H1 (cell line): ENCODE measurements around the gene MMADHC. TPM values are rescaled to one million over a fixed set of nuclear protein-coding genes. Genes with fewer than 3 reads are reported as not detected.
A peak's percentile ranks its signal among the peaks of the same experiment; 100 is the strongest.

ENCODE experiments used
- CTCF ChIA-PET: fragments of 300-600 bp; sonication (Branson Sonifier 250); formaldehyde crosslinking; loops from one replicate; lab custom pipeline; 2021; ENCODE audit not compliant: partially characterized antibody; lab: Charles Lee
- POLR2A ChIA-PET: fragments of 300-600 bp; sonication (Branson Sonifier 250); formaldehyde crosslinking; loops from one replicate; lab custom pipeline; 2021; ENCODE audit warnings: inconsistent platforms; ENCODE audit not compliant: partially characterized antibody; lab: Charles Lee
- DNase-seq, 2 experiments: peaks; one replicate each; pipeline versions ENCODE4 v3.0.0 to v3.0.0-alpha.2; 2010 to 2022; ENCODE audit warnings: low spot score in 2 of 2, low read depth in 1 of 2, mixed read lengths in 1 of 2
- FAIRE-seq: peaks from 2 replicates; lab custom pipeline; 2011; peaks lifted over from hg19 to GRCh38; lab: Jason Lieb, UNC
- H2AFZ ChIP-seq: 2 replicates; pipeline ENCODE4 v1.8.1; 2012; ENCODE audit warnings: low read length, inconsistent platforms
- H2AK5ac ChIP-seq: 2 replicates; pipeline ENCODE4 v1.6.1; 2013; ENCODE audit warnings: low read depth, low read length
- H2BK120ac ChIP-seq: replicated peaks from 2 replicates; pipeline ENCODE3; 2013; ENCODE audit warnings: low read depth, low read length, inconsistent platforms
- H2BK12ac ChIP-seq: 2 replicates; pipeline ENCODE4 v1.6.1; 2013; ENCODE audit warnings: low read depth, low read length
- H2BK15ac ChIP-seq: 2 replicates; pipeline ENCODE4 v1.6.1; 2013; ENCODE audit warnings: low read length
- H2BK20ac ChIP-seq: 2 replicates; pipeline ENCODE4 v1.6.1; 2013; ENCODE audit warnings: low read length
- H2BK5ac ChIP-seq: 2 replicates; pipeline ENCODE4 v1.6.1; 2013; ENCODE audit warnings: low read depth, low read length
- H3K14ac ChIP-seq: 2 replicates; pipeline ENCODE4 v1.6.1; 2013; ENCODE audit warnings: inconsistent platforms; ENCODE audit not compliant: insufficient read length
- H3K18ac ChIP-seq: 2 replicates; pipeline ENCODE4 v1.6.1; 2013; ENCODE audit warnings: low read length; ENCODE audit errors: extremely low read depth
- H3K23ac ChIP-seq: 2 replicates; pipeline ENCODE4 v1.6.1; 2013; ENCODE audit warnings: inconsistent platforms; ENCODE audit not compliant: insufficient read length
- H3K23me2 ChIP-seq: 2 replicates; pipeline ENCODE4 v1.6.1; 2013; ENCODE audit warnings: low read depth, low read length
- H3K27ac ChIP-seq: 2 replicates; pipeline ENCODE4 v1.6.1; 2011; ENCODE audit warnings: low read depth, low read length, inconsistent platforms
- H3K27me3 ChIP-seq, 4 experiments: replicated peaks in 1 of 4; 1 replicate in 1 of 4; 2 replicates in 3 of 4; pipeline versions ENCODE4 v1.6.1 to v1.8.1; 2011 to 2013; ENCODE audit warnings: low read length in 3 of 4, mild to moderate bottlenecking in 3 of 4, inconsistent platforms in 2 of 4, mixed read lengths in 2 of 4, moderate library complexity in 1 of 4; ENCODE audit not compliant: control insufficient read depth in 3 of 4, insufficient read depth in 3 of 4; ENCODE audit errors: extremely low read depth in 1 of 4
- H3K36me3 ChIP-seq, 4 experiments: 2 replicates each; pipeline versions ENCODE4 v1.6.1 to v1.8.1; 2011 to 2013; ENCODE audit warnings: mild to moderate bottlenecking in 4 of 4, low read length in 3 of 4, moderate library complexity in 2 of 4, control low read depth in 1 of 4, inconsistent platforms in 1 of 4; ENCODE audit not compliant: insufficient read depth in 4 of 4, control insufficient read depth in 2 of 4
- H3K4ac ChIP-seq: replicated peaks from 2 replicates; pipeline ENCODE3; 2013; ENCODE audit warnings: low read length, low read depth, mixed read lengths, inconsistent platforms; ENCODE audit not compliant: insufficient read length
- H3K4me1 ChIP-seq, 4 experiments: replicated peaks in 1 of 4; 1 replicate in 1 of 4; 2 replicates in 3 of 4; pipeline versions ENCODE4 v1.6.1 to v1.8.1; 2011 to 2013; ENCODE audit warnings: low read length in 3 of 4, inconsistent platforms in 2 of 4, mixed read lengths in 1 of 4; ENCODE audit not compliant: insufficient read depth in 4 of 4, control insufficient read depth in 3 of 4
- H3K4me2 ChIP-seq, 2 experiments: 2 replicates each; pipeline versions ENCODE4 v1.6.1 to v1.8.1; 2011 to 2013; ENCODE audit warnings: low read depth in 2 of 2, low read length in 2 of 2, control low read depth in 1 of 2, inconsistent platforms in 1 of 2, mild to moderate bottlenecking in 1 of 2; ENCODE audit not compliant: insufficient read depth in 1 of 2
- H3K4me3 ChIP-seq, 4 experiments: fragments of 200-600, 300-600 bp in 1 of 4; sonication (generic), shearing (Covaris generic), sonication (Bioruptor Twin) in 1 of 4; 2 replicates each; pipeline versions ENCODE4 v1.5.1 to v1.8.1; 2011 to 2016; ENCODE audit warnings: low read length in 4 of 4, low read depth in 3 of 4, control low read depth in 2 of 4, inconsistent platforms in 2 of 4, mild to moderate bottlenecking in 2 of 4, mixed read lengths in 1 of 4, moderate library complexity in 1 of 4; ENCODE audit not compliant: insufficient read depth in 2 of 4; ENCODE audit errors: extremely low read depth in 1 of 4
- H3K56ac ChIP-seq: replicated peaks from 2 replicates; pipeline ENCODE3; 2013; ENCODE audit warnings: low read depth, mild to moderate bottlenecking, mixed read lengths, low read length, inconsistent platforms; ENCODE audit not compliant: insufficient read length
- H3K79me1 ChIP-seq: 2 replicates; pipeline ENCODE4 v1.6.1; 2013; ENCODE audit warnings: low read depth, low read length, control low read depth
- H3K79me2 ChIP-seq, 2 experiments: 2 replicates each; pipeline versions ENCODE4 v1.6.1 to v1.8.1; 2012 to 2013; ENCODE audit warnings: low read length in 2 of 2, mild to moderate bottlenecking in 2 of 2, inconsistent platforms in 1 of 2; ENCODE audit not compliant: insufficient read depth in 2 of 2, control insufficient read depth in 1 of 2
- H3K9ac ChIP-seq, 4 experiments: replicated peaks in 1 of 4; 1 replicate in 1 of 4; 2 replicates in 3 of 4; pipeline versions ENCODE4 v1.6.1 to v1.8.1; 2011 to 2013; ENCODE audit warnings: low read depth in 3 of 4, low read length in 3 of 4, control low read depth in 2 of 4, mild to moderate bottlenecking in 2 of 4, moderate library complexity in 2 of 4, inconsistent platforms in 1 of 4; ENCODE audit errors: extremely low read depth in 1 of 4
- H3K9me3 ChIP-seq, 2 experiments: 2 replicates each; pipeline versions ENCODE4 v1.6.1 to v1.8.1; 2012 to 2013; ENCODE audit warnings: mild to moderate bottlenecking in 2 of 2, moderate library complexity in 2 of 2, control low read depth in 1 of 2, inconsistent platforms in 1 of 2, low read depth in 1 of 2, low read length in 1 of 2, mixed read lengths in 1 of 2; ENCODE audit not compliant: insufficient read depth in 2 of 2
- H4K20me1 ChIP-seq, 2 experiments: replicated peaks in 1 of 2; 2 replicates each; pipeline versions ENCODE3 to v1.8.1; 2011 to 2013; ENCODE audit warnings: inconsistent platforms in 2 of 2, low read length in 2 of 2, mild to moderate bottlenecking in 1 of 2; ENCODE audit not compliant: insufficient read depth in 2 of 2, control insufficient read depth in 1 of 2
- H4K5ac ChIP-seq: 2 replicates; pipeline ENCODE4 v1.6.1; 2013; ENCODE audit warnings: low read length, low read depth, mixed read lengths, inconsistent platforms; ENCODE audit not compliant: insufficient read length
- H4K8ac ChIP-seq: 2 replicates; pipeline ENCODE4 v1.8.0; 2013; ENCODE audit warnings: mild to moderate bottlenecking, moderate library complexity, low read length, inconsistent platforms; ENCODE audit not compliant: insufficient read depth; ENCODE audit errors: extremely low read depth
- H4K91ac ChIP-seq: replicated peaks from 2 replicates; pipeline ENCODE3; 2013; ENCODE audit warnings: low read length, mixed read lengths, inconsistent platforms; ENCODE audit not compliant: insufficient read length
- CEBPB ChIP-seq: IDR thresholded peaks from 2 replicates; pipeline ENCODE4 v1.6.1; 2012; ENCODE audit warnings: low read depth, low read length
- CTCF ChIP-seq, 3 experiments: IDR thresholded peaks; 1 replicate in 2 of 3; 2 replicates in 1 of 3; pipeline versions ENCODE4 v1.5.1 to v1.6.1; 2011; ENCODE audit warnings: low read length in 3 of 3, mild to moderate bottlenecking in 3 of 3, inconsistent platforms in 2 of 3, low read depth in 1 of 3, moderate library complexity in 1 of 3; ENCODE audit not compliant: insufficient read depth in 1 of 3; ENCODE audit errors: control extremely low read depth in 1 of 3
- E2F6 ChIP-seq: IDR thresholded peaks from 2 replicates; pipeline ENCODE4 v1.6.1; 2012; ENCODE audit warnings: inconsistent platforms
- GTF2F1 ChIP-seq: IDR thresholded peaks from 2 replicates; pipeline ENCODE4 v1.6.1; 2012; ENCODE audit warnings: low read depth, low read length, improper control_type of control experiment, borderline replicate concordance
- NANOG ChIP-seq: IDR thresholded peaks from 2 replicates; pipeline ENCODE4 v1.6.1; 2011; ENCODE audit warnings: low read length, low read depth, mild to moderate bottlenecking, inconsistent platforms; ENCODE audit not compliant: insufficient read depth, poor library complexity, severe bottlenecking
- RAD21 ChIP-seq, 2 experiments: IDR thresholded peaks in 1 of 2; conservative IDR thresholded peaks in 1 of 2; 2 replicates each; pipeline ENCODE4 v1.6.1; 2011; ENCODE audit warnings: low read depth in 2 of 2, low read length in 2 of 2, improper control_type of control experiment in 1 of 2, inconsistent platforms in 1 of 2, mild to moderate bottlenecking in 1 of 2, moderate library complexity in 1 of 2
- YY1 ChIP-seq: IDR thresholded peaks from 2 replicates; pipeline ENCODE4 v1.6.1; 2011; ENCODE audit warnings: low read depth, mild to moderate bottlenecking, low read length
- polyA plus RNA-seq, 7 experiments: library from polyadenylated mRNA; depleted of rRNA in 3 of 7; stranded (reverse) in 5 of 7; unstranded in 2 of 7; fragments of >200 nt in 5 of 7; fragments of 200-250 nt in 2 of 7; gene quantifications; 1 replicate in 5 of 7; 2 replicates in 1 of 7; 4 replicates in 1 of 7; pipeline versions ENCODE4 v1.2.1 to v1.2.3, GENCODE V29; 2011 to 2013; ENCODE audit warnings: missing spikeins in 2 of 7, mixed read lengths in 2 of 7
- total RNA-seq: library from RNA; stranded (reverse); fragmentation: NEBNext Ultra II Directional; extraction: Animal tissue kit (Norgen Biotek cat#: 25700); gene quantifications from 2 replicates; pipeline ENCODE4 v1.2.1, GENCODE V29; 2021

Gene MMADHC
- total and polyA plus RNA-seq, 2 of the 8 experiments (the other 6 are each of a cell fraction or from before 2014, with no cell fraction given), result 61.1 to 130 TPM

GRCh38 chr2:149561309-149561926 lies 26.2 kb downstream of the MMADHC start:
- Histone ChIP-seq H3K4me1 (no peaks in the 10 kb centered on the region), H4K8ac (no peak overlapping the region), H3K9me3 (no peaks in the 10 kb centered on the region), H3K27ac (no peak overlapping the region), H2BK120ac (no peak overlapping the region), H2AK5ac (no peak overlapping the region), H3K14ac (no peak overlapping the region), H3K23ac (no peak overlapping the region), H3K36me3 (no peaks in the 10 kb centered on the region), H2AFZ (no peak overlapping the region), H3K23me2 (no peaks in the 10 kb centered on the region), H3K4me3 (no peak overlapping the region), H3K9ac (no peak overlapping the region), H2BK15ac (no peak overlapping the region), H4K91ac (no peak overlapping the region), H3K27me3 (no peaks in the 10 kb centered on the region), H4K20me1 (no peaks in the 10 kb centered on the region), H3K4me2 (no peak overlapping the region), H4K5ac (no peak overlapping the region), H3K79me2 (no peaks in the 10 kb centered on the region), H2BK5ac (no peak overlapping the region), H2BK20ac (no peak overlapping the region), H3K79me1 (no peaks in the 10 kb centered on the region), H2BK12ac (no peak overlapping the region), H3K56ac (no peak overlapping the region), H3K18ac (no peak overlapping the region), H3K4ac (no peak overlapping the region)
- DNase-seq, result no peak
- TF ChIP-seq CEBPB (no peak), NANOG (no peak), E2F6 (no peak), GTF2F1 (no peak), CTCF (IDR thresholded peaks at IDR 0.05; ENCODE audit: control extremely low read depth in 1 of 3, insufficient read depth in 1 of 3, low read depth in 1 of 3, low read length in 3 of 3) (peak in 2 of 3 experiments; percentile 48 to 56; a peak in 2 of 4 replicates), RAD21 (IDR thresholded peaks at IDR 0.05 in 1 of 2, conservative IDR thresholded peaks at IDR 0.05 in 1 of 2; ENCODE audit: low read depth in 2 of 2, low read length in 2 of 2) (peak; percentile 78 to 85), YY1 (no peak)
- POLR2A ChIA-PET, result no interaction called here
- CTCF ChIA-PET, result interaction anchor here (0.6 to 1.6 kb wide), 33 partner anchors 8 to 575 kb away, joined by 3 to 15 read pairs (median 3); partner anchors contain the start of gene LYPD6B
- FAIRE-seq, result no peak
